ENCODE results near the gene ITGB7. TPM values are rescaled to one million over a fixed set of nuclear protein-coding genes. Genes with fewer than 3 reads are reported as not detected.
A peak's percentile ranks its signal among the peaks of the same experiment; 100 is the strongest.
"Not testable (repeated sequence)": the region's sequence is repeated elsewhere in the genome, so short reads cannot be mapped to it uniquely, and the experiment has no call there.

Gene ITGB7
- total and polyA plus RNA-seq, 7 donors, result 0.19 to 1.6 (median 0.65) TPM

DNA sequence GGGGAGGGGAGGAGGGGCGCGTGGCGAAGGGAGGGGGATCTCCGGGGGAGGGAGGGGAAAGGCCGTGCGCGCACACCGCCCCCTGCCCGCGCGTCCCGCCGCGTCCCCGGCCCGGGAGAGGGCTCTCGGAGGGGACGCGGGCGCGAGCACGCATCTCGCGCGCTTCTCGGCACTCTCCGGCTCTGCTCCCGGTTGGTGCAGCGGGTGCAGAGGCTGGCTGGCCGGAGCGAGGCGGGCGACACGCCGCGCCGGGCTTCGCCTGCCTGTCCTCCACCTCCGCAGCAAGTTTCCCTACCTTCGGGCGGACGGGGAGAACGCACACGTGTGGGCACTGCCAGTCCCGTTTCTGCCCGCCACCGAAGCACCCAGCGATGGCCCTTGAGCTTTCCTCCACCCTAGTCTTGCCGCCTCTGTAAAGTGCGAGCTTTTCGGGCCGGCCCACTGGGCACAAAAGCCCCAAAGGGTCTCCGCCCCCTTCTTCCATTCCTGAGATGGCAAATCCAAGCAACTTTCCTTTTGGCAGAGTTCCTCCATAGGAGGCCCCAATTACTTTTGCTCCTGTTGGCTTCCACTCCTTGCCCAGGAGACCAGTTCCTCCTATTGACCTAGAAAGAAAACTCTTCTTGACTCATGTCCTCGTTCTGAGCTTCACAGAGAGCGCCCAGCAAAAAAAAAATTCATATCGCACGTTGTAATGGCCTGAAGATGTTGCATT, 26.0 kb downstream of the ITGB7 start:
- Histone ChIP-seq H3K9me3 (no peaks in the 10 kb centered on the region), H3K4me3 (peak overlapping the region; percentile 77), H3K27ac (peak overlapping the region; percentile 92), H3K27me3 (ENCODE audit: insufficient read depth in 3 of 3, low read length in 2 of 3) (no peaks in the 10 kb centered on the region), H3K36me3 (ENCODE audit: insufficient read depth in 1 of 2, low read depth in 1 of 2) (peaks cover 0 to 44% of the 10 kb centered on the region in 2 donors), H3K4me1 (peaks cover 41% of the 10 kb centered on the region)
- WGBS, 3 donors, result 0 to 1% (median 1%) methylated on average over 41 to 55 of the region's 57 CpGs
- ATAC-seq (peak; percentile 79 to 84 (median 80)), DNase-seq (peak; percentile 79 to 90)
- TF ChIP-seq CTCF (IDR thresholded peaks at IDR 0.05), result no peak
- intact Hi-C loops (cut with DNase I), result loop anchor here in 1 of 2 donors (1.0 kb wide), 1 partner anchor 8 kb away; no protein-coding TSS in a partner anchor

DNA sequence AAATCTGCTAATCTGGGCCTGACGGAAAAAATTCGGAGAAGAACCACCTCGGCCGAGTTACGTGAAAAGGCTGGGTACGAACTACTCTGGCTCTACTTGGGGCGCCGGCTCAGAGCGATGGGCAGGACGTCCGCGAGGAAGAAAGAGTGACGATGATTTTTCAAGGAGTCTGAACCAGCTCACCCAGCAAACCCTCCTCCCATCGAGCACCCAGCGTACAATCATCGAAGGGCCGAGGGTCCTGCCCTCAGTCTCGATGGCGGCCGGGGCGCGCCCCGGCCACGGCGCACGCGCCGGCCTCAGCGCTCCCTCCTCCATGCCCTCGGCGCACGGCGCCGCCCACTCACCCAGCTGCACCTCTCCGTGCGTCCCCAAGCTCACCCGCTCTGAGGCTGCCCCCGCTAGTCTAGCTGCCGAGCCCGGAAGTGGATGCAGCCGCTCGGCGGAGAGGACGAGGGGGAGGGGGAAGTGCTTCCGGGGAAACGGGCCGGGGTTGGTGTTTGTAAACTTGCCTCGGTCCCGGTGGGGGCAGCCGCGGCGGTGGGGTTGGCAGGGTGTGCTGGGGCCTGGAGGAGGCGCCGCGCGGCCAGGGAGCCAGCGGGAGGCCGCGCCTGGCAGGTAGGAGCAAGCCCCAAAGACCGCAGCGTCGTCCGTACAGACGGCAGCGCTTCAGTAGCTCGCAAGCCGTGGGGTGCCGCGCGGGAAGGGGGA, 26.7 kb downstream of the ITGB7 start, which contains the start of the genes CSAD and ZNF740:
TSS of gene CSAD (minus strand) at position 706 of the 711 bp plus-strand sequence. CDS start 7,455 bp downstream, outside the sequence.
TSS of gene ZNF740 (plus strand) at position 503 of the 711 bp plus-strand sequence. CDS start 1,262 bp downstream, outside the sequence.
- Histone ChIP-seq H3K4me3 (peak within 1 kb of the TSS; percentile 77), H3K36me3 (ENCODE audit: insufficient read depth in 1 of 2, low read depth in 1 of 2) (peaks cover 0 to 37% of the 10 kb centered on the region in 2 donors), H3K27me3 (ENCODE audit: insufficient read depth in 3 of 3, low read length in 2 of 3) (no peaks in the 10 kb centered on the region), H3K27ac (peak within 1 kb of the TSS; percentile 92), H3K4me1 (peaks cover 41% of the 10 kb centered on the region), H3K9me3 (no peaks in the 10 kb centered on the region)
- intact Hi-C loops (cut with DNase I), result loop anchor here in 1 of 2 donors (1.0 kb wide), 1 partner anchor 9 kb away; no protein-coding TSS in a partner anchor
- ATAC-seq (peak; percentile 96 to 99 (median 98)), DNase-seq (peak; percentile 98 to 99)
- 0% methylated on average over 44 to 70 of the region's 70 CpGs for WGBS, 3 donors
- TF ChIP-seq CTCF (IDR thresholded peaks at IDR 0.05), result no peak

GRCh38 chr12:53179687-53180219, 27.3 kb downstream of the ITGB7 start:
- Histone ChIP-seq H3K36me3 (ENCODE audit: insufficient read depth in 1 of 2, low read depth in 1 of 2) (peaks cover 0 to 31% of the 10 kb centered on the region in 2 donors), H3K27me3 (ENCODE audit: insufficient read depth in 3 of 3, low read length in 2 of 3) (no peaks in the 10 kb centered on the region), H3K27ac (peak overlapping the region; percentile 92), H3K4me3 (peak overlapping the region; percentile 77), H3K4me1 (peaks cover 37% of the 10 kb centered on the region), H3K9me3 (no peaks in the 10 kb centered on the region)
- WGBS, 3 donors, result 11 to 16% (median 13%) methylated on average over 12 of the region's 12 CpGs
- intact Hi-C loops (cut with DNase I), result loop anchor here in 1 of 2 donors (1.0 kb wide), 1 partner anchor 10 kb away; no protein-coding TSS in a partner anchor
- no peak for DNase-seq
- TF ChIP-seq CTCF (IDR thresholded peaks at IDR 0.05), result no peak
- peak; percentile 5 to 29 (median 27) for ATAC-seq

GRCh38 chr12:53178803-53179202, 28.2 kb downstream of the ITGB7 start:
- intact Hi-C loops (cut with DNase I); H3K27me3 ChIP-seq (ENCODE audit: insufficient read depth in 3 of 3, low read length in 2 of 3); DNase-seq; ATAC-seq; H3K4me3 ChIP-seq; H3K9me3 ChIP-seq: not testable (repeated sequence)
- Histone ChIP-seq H3K27ac (peak overlapping the region; percentile 92), H3K36me3 (ENCODE audit: insufficient read depth in 1 of 2, low read depth in 1 of 2) (peaks cover 0 to 23% of the 10 kb centered on the region in 2 donors), H3K4me1 (peaks cover 33% of the 10 kb centered on the region)
- WGBS, 3 donors, result 92 to 96% (median 95%) methylated on average over 14 of the region's 14 CpGs

- Histone ChIP-seq H3K4me1 (peaks cover 19% of the 10 kb centered on the region), H3K36me3 (ENCODE audit: insufficient read depth in 1 of 2, low read depth in 1 of 2) (peaks cover 0 to 14% of the 10 kb centered on the region in 2 donors)
- H3K4me3 ChIP-seq; ATAC-seq; DNase-seq; H3K27ac ChIP-seq; intact Hi-C loops (cut with DNase I); H3K9me3 ChIP-seq; H3K27me3 ChIP-seq (ENCODE audit: insufficient read depth in 3 of 3, low read length in 2 of 3): not testable (repeated sequence)
- WGBS, 3 donors, result 91 to 95% (median 91%) methylated on average over 6 of the region's 6 CpGs
Measured at GRCh38 chr12:53177447-53177846, 29.6 kb downstream of the ITGB7 start.

Measured in psoas muscle (tissue), 8 donors.